Endothelial cell of umbilical vein (primary cell): ENCODE data around the gene NDUFA6.

Experiments
- EZH2 ChIP-seq: IDR thresholded peaks from 2 replicates; pipeline ENCODE4 v1.6.1; 2012; ENCODE audit warnings: borderline replicate concordance, low read depth, mild to moderate bottlenecking, moderate library complexity, low read length, inconsistent platforms; ENCODE audit not compliant: severe bottlenecking
- POLR2A ChIP-seq: IDR thresholded peaks from 2 replicates; pipeline ENCODE4 v1.6.1; 2012; ENCODE audit warnings: low read depth, mild to moderate bottlenecking, control low read depth, low read length
- TF ChIP-seq, protein P1 (sequence below), 2 donors: IDR thresholded peaks; 1 replicate in 1 of 2; 2 replicates in 1 of 2; pipeline ENCODE4 v1.5.1; 2011; ENCODE audit warnings: low read length in 2 of 2, mild to moderate bottlenecking in 2 of 2, moderate library complexity in 2 of 2, control low read depth in 1 of 2, inconsistent platforms in 1 of 2, low read depth in 1 of 2; ENCODE audit not compliant: insufficient read depth in 1 of 2; ENCODE audit errors: extremely low read depth in 1 of 2

GRCh38 chr22:42056757-42057511 is 33.6 kb downstream of the NDUFA6 start:
- TF ChIP-seq, protein P1, sequence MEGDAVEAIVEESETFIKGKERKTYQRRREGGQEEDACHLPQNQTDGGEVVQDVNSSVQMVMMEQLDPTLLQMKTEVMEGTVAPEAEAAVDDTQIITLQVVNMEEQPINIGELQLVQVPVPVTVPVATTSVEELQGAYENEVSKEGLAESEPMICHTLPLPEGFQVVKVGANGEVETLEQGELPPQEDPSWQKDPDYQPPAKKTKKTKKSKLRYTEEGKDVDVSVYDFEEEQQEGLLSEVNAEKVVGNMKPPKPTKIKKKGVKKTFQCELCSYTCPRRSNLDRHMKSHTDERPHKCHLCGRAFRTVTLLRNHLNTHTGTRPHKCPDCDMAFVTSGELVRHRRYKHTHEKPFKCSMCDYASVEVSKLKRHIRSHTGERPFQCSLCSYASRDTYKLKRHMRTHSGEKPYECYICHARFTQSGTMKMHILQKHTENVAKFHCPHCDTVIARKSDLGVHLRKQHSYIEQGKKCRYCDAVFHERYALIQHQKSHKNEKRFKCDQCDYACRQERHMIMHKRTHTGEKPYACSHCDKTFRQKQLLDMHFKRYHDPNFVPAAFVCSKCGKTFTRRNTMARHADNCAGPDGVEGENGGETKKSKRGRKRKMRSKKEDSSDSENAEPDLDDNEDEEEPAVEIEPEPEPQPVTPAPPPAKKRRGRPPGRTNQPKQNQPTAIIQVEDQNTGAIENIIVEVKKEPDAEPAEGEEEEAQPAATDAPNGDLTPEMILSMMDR (IDR thresholded peaks at IDR 0.05; ENCODE audit: extremely low read depth in 1 of 2, insufficient read depth in 1 of 2, low read depth in 1 of 2, low read length in 2 of 2): no peak
- TF ChIP-seq POLR2A (no peak), EZH2 (no peak)
